Measurements from ENCODE around the gene OR52N2. TPM values are rescaled to one million over a fixed set of nuclear protein-coding genes. Genes with fewer than 3 reads are reported as not detected.

Gene OR52N2
- not detected for total RNA-seq
- total RNA-seq (2013), result not detected
- total RNA-seq, result 0 to 0.46 (median 0) reads per million in 29 experiments

GRCh38 chr11:5808500-5809121 lies at the start of gene OR52N2:
Gene OR52N2, plus strand, starts transcription at chr11:5808924. Its CDS starts 11,412 bp downstream, at chr11:5820336.
- peak; percentile 29 to 85 (median 61) for DNase-seq
- CTCF ChIA-PET, result interaction anchor here (0.7 to 1.7 kb wide), 3 partner anchors 9 to 333 kb away, joined by 3 to 9 read pairs (median 5); partner anchors contain the start of gene TRIM5 (in 1 of the 2)
- Histone ChIP-seq H3K4me1 (ENCODE audit: control insufficient read depth in 1 of 2, extremely low read depth in 1 of 2, insufficient read depth in 2 of 2, low read length in 2 of 2) (peaks cover 0 to 10% of the 10 kb centered on the region in 2 experiments), H3K27ac (ENCODE audit: low read length) (no peak within 1 kb of the TSS), H3K36me3 (ENCODE audit: control insufficient read depth in 2 of 2, extremely low read depth in 1 of 2, insufficient read depth in 1 of 2, low read length in 1 of 2) (no peaks in the 10 kb centered on the region), H3K4me3 (ENCODE audit: control insufficient read depth in 1 of 2, extremely low read depth in 1 of 2, low read length in 1 of 2) (peak within 1 kb of the TSS; percentile 65 to 81), H3K9me3 (no peaks in the 10 kb centered on the region), H3K27me3 (replicated peaks in 1 of 2; ENCODE audit: control insufficient read depth in 2 of 2, extremely low read depth in 1 of 2, insufficient read depth in 2 of 2, low read length in 1 of 2) (peaks cover 0 to 13% of the 10 kb centered on the region in 2 experiments)
- POLR2A ChIA-PET, result no interaction called here
- H3K27ac Mint-ChIP-seq, result peak within 1 kb of the TSS in 1 of 2 donors; percentile 25
- peaks cover 4 to 7% (median 6%) of the 10 kb centered on the region in 3 donors for H3K9me3 Mint-ChIP-seq
- peaks cover 18 to 26% of the 10 kb centered on the region in 2 donors for H3K27me3 Mint-ChIP-seq
- 6% methylated on average over 17 of the region's 24 CpGs for WGBS (ENCODE audit: insufficient coverage)
- no peaks in the 10 kb centered on the region for H3K36me3 Mint-ChIP-seq
- H3K4me3 Mint-ChIP-seq, result peak within 1 kb of the TSS; percentile 85 to 87 (median 86)
- peaks cover 9 to 11% (median 11%) of the 10 kb centered on the region in 3 donors for H3K4me1 Mint-ChIP-seq
- peak; percentile 72 to 87 (median 80) for ATAC-seq (replicated peaks in 1 of 4)

- POLR2A ChIA-PET, result no interaction called here
- Mint-ChIP-seq H3K27me3 (peaks cover 0 to 7% of the 10 kb centered on the region in 2 donors), H3K27ac (no peak overlapping the region), H3K9me3 (no peaks in the 10 kb centered on the region), H3K4me3 (no peak overlapping the region), H3K4me1 (no peaks in the 10 kb centered on the region), H3K36me3 (no peaks in the 10 kb centered on the region)
- Histone ChIP-seq H3K36me3 (ENCODE audit: control insufficient read depth in 2 of 2, extremely low read depth in 1 of 2, insufficient read depth in 1 of 2, low read length in 1 of 2) (no peaks in the 10 kb centered on the region), H3K9me3 (no peaks in the 10 kb centered on the region), H3K4me3 (ENCODE audit: control insufficient read depth in 1 of 2, extremely low read depth in 1 of 2, low read length in 1 of 2) (no peak overlapping the region), H3K4me1 (ENCODE audit: control insufficient read depth in 1 of 2, extremely low read depth in 1 of 2, insufficient read depth in 2 of 2, low read length in 2 of 2) (no peaks in the 10 kb centered on the region), H3K27ac (ENCODE audit: low read length) (no peak overlapping the region), H3K27me3 (replicated peaks in 1 of 2; ENCODE audit: control insufficient read depth in 2 of 2, extremely low read depth in 1 of 2, insufficient read depth in 2 of 2, low read length in 1 of 2) (no peaks in the 10 kb centered on the region)
- CTCF ChIA-PET, result no interaction called here
- 43% methylated on average over 1 of the region's 1 CpG for WGBS (ENCODE audit: insufficient coverage)
- ATAC-seq (replicated peaks in 1 of 4), result no peak
- DNase-seq, result no peak
These were observed 41.7 kb upstream of the OR52N2 start for GRCh38 chr11:5767056-5767455.

DNA sequence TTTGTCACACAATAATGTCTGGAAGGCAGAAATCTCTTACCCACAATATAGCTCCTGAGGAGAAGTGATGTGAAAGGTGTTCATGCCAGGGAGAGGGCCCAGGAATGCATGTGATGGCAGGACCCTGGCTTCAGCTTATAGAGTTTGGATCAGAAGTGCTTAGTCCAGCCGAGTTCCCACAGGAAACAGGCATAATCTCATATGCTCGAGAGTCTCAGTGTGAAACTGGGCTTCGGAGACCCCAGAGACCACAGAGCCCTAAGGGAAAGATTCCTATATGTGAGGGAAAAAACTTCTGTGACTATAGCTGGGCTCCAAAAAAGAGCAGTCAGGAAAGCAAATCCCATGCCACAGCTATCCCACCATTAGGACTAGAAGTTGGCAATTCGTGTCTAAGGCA lies 25.5 kb upstream of the OR52N2 start, which contains the start of gene OR52N5:
TSS of gene OR52N5 (minus strand) at position 101 of the 400 bp plus-strand sequence. CDS start 4,721 bp downstream, outside the sequence.
- Mint-ChIP-seq H3K27me3 (peaks cover 6 to 25% of the 10 kb centered on the region in 2 donors), H3K27ac (no peak within 1 kb of the TSS), H3K4me3 (no peak within 1 kb of the TSS), H3K36me3 (no peaks in the 10 kb centered on the region), H3K4me1 (peaks cover 5 to 8% (median 5%) of the 10 kb centered on the region in 3 donors), H3K9me3 (no peaks in the 10 kb centered on the region)
- no peaks in the 10 kb centered on the region for H3K9me3 ChIP-seq
- ChIA-PET CTCF (no interaction called here), POLR2A (interaction anchor here in 1 of 2 donors (0.6 kb wide), 1 partner anchor 9 kb away, joined by 4 read pairs; no protein-coding TSS in a partner anchor)
- DNase-seq (no peak), ATAC-seq (replicated peaks in 1 of 4) (no peak)
- no peaks in the 10 kb centered on the region for H3K36me3 ChIP-seq (ENCODE audit: control insufficient read depth in 2 of 2, extremely low read depth in 1 of 2, insufficient read depth in 1 of 2, low read length in 1 of 2)
- no peak within 1 kb of the TSS for H3K4me3 ChIP-seq (ENCODE audit: control insufficient read depth in 1 of 2, extremely low read depth in 1 of 2, low read length in 1 of 2)
- no peaks in the 10 kb centered on the region for H3K27me3 ChIP-seq (replicated peaks in 1 of 2; ENCODE audit: control insufficient read depth in 2 of 2, extremely low read depth in 1 of 2, insufficient read depth in 2 of 2, low read length in 1 of 2)
- H3K4me1 ChIP-seq (ENCODE audit: control insufficient read depth in 1 of 2, extremely low read depth in 1 of 2, insufficient read depth in 2 of 2, low read length in 2 of 2), result no peaks in the 10 kb centered on the region
- 14% methylated on average over 2 of the region's 4 CpGs for WGBS (ENCODE audit: insufficient coverage)
- no peak within 1 kb of the TSS for H3K27ac ChIP-seq (ENCODE audit: low read length)

DNA sequence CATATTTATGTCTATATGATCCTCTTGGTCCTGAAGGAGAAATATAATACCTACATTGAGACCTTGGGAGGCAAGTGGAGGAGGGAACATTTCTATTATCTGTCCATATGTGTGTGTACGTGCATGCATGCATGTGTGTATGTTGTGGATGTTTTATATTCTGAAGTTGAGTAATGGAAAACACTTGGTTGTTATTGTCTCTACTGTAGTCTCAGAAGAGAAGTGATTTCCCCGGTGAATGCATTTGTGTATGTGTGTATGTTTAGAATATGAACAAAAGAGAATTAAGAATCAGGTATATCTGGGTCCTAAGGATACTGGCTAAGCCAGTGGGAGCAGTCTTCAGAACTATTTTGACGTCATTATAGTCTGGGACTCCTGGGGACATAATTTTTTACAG lies 17.6 kb upstream of the OR52N2 start, which contains the start of gene OR52N1:
TSS of gene OR52N1 (minus strand) at position 101 of the 400 bp plus-strand sequence. CDS start 2,449 bp downstream, outside the sequence.
- Mint-ChIP-seq H3K36me3 (no peaks in the 10 kb centered on the region), H3K27ac (no peak within 1 kb of the TSS), H3K27me3 (peaks cover 9 to 22% of the 10 kb centered on the region in 2 donors), H3K9me3 (no peaks in the 10 kb centered on the region), H3K4me1 (no peaks in the 10 kb centered on the region), H3K4me3 (no peak within 1 kb of the TSS)
- ChIA-PET POLR2A (no interaction called here), CTCF (no interaction called here)
- DNase-seq (no peak), ATAC-seq (replicated peaks in 1 of 4) (no peak)
- H3K4me1 ChIP-seq (ENCODE audit: control insufficient read depth in 1 of 2, extremely low read depth in 1 of 2, insufficient read depth in 2 of 2, low read length in 2 of 2), result no peaks in the 10 kb centered on the region
- peaks cover 0 to 3% of the 10 kb centered on the region in 2 experiments for H3K27me3 ChIP-seq (replicated peaks in 1 of 2; ENCODE audit: control insufficient read depth in 2 of 2, extremely low read depth in 1 of 2, insufficient read depth in 2 of 2, low read length in 1 of 2)
- H3K36me3 ChIP-seq (ENCODE audit: control insufficient read depth in 2 of 2, extremely low read depth in 1 of 2, insufficient read depth in 1 of 2, low read length in 1 of 2), result no peaks in the 10 kb centered on the region
- WGBS (ENCODE audit: insufficient coverage), result 83% methylated on average over 2 of the region's 3 CpGs
- H3K9me3 ChIP-seq, result no peaks in the 10 kb centered on the region
- no peak within 1 kb of the TSS for H3K4me3 ChIP-seq (ENCODE audit: control insufficient read depth in 1 of 2, extremely low read depth in 1 of 2, low read length in 1 of 2)
- H3K27ac ChIP-seq (ENCODE audit: low read length), result no peak within 1 kb of the TSS

DNA sequence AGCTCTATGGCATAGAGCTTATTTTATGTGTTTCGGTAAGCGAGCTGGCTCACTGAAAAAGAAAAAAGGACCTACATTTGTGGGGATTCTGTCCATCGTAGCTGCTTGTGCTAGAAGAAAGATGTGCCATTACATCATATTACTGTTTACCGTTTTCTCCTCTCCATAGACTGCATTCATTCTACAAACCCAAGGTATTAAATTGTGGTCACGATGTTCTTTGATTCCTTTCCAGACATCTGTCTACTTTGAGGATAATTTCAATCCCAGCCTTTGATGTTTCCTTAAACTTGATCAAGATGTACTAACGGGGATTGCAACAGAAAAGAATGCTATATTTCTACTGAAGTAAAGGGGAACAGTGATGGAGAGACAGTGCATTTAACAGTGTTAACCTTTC lies 12.2 kb upstream of the OR52N2 start:
- POLR2A ChIA-PET, result no interaction called here
- no peak overlapping the region for H3K4me3 ChIP-seq (ENCODE audit: control insufficient read depth in 1 of 2, extremely low read depth in 1 of 2, low read length in 1 of 2)
- Mint-ChIP-seq H3K36me3 (no peaks in the 10 kb centered on the region), H3K4me1 (no peaks in the 10 kb centered on the region), H3K4me3 (no peak overlapping the region), H3K27ac (no peak overlapping the region), H3K27me3 (peaks cover 30% of the 10 kb centered on the region in 2 donors), H3K9me3 (no peaks in the 10 kb centered on the region)
- H3K27ac ChIP-seq (ENCODE audit: low read length), result no peak overlapping the region
- no peak for ATAC-seq (replicated peaks in 1 of 4)
- H3K36me3 ChIP-seq (ENCODE audit: control insufficient read depth in 2 of 2, extremely low read depth in 1 of 2, insufficient read depth in 1 of 2, low read length in 1 of 2), result no peaks in the 10 kb centered on the region
- H3K4me1 ChIP-seq (ENCODE audit: control insufficient read depth in 1 of 2, extremely low read depth in 1 of 2, insufficient read depth in 2 of 2, low read length in 2 of 2), result no peaks in the 10 kb centered on the region
- CTCF ChIA-PET, result no interaction called here
- H3K27me3 ChIP-seq (replicated peaks in 1 of 2; ENCODE audit: control insufficient read depth in 2 of 2, extremely low read depth in 1 of 2, insufficient read depth in 2 of 2, low read length in 1 of 2), result peaks cover 0 to 3% of the 10 kb centered on the region in 2 experiments
- DNase-seq, result no peak
- no CpG with 5 or more reads among the region's 6 CpGs for WGBS (ENCODE audit: insufficient coverage)
- no peaks in the 10 kb centered on the region for H3K9me3 ChIP-seq

DNA sequence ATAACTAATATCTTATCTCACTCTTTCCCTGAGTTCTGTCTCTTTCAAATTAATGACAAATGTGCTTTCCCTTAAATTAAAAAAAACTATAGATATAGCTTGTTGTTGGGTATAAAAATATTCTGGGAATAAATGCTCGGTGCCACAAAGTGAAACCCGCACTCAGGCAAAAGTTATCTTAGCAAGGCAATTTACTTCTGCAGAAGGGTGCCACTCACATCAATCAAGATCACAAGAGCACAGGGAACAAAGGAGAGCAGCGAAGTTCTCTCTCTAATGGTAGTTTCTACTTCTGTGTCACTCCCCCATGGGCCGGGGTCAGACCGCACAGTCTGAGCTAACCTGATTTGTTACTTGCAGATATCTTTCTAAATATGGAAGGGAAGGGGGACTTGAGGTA lies 4.7 kb upstream of the OR52N2 start:
- H3K9me3 ChIP-seq, result no peaks in the 10 kb centered on the region
- H3K36me3 Mint-ChIP-seq, result no peaks in the 10 kb centered on the region
- peaks cover 17 to 25% of the 10 kb centered on the region in 2 donors for H3K27me3 Mint-ChIP-seq
- ChIA-PET POLR2A (no interaction called here), CTCF (interaction anchor here in 1 of 2 donors (1.3 kb wide), 1 partner anchor 202 kb away, joined by 3 read pairs; no protein-coding TSS in a partner anchor)
- H3K27ac Mint-ChIP-seq, result no peak overlapping the region
- peaks cover 8 to 14% (median 12%) of the 10 kb centered on the region in 3 donors for H3K9me3 Mint-ChIP-seq
- H3K4me1 Mint-ChIP-seq, result peaks cover 4 to 8% (median 7%) of the 10 kb centered on the region in 3 donors
- no peaks in the 10 kb centered on the region for H3K36me3 ChIP-seq (ENCODE audit: control insufficient read depth in 2 of 2, extremely low read depth in 1 of 2, insufficient read depth in 1 of 2, low read length in 1 of 2)
- no peak overlapping the region for H3K4me3 ChIP-seq (ENCODE audit: control insufficient read depth in 1 of 2, extremely low read depth in 1 of 2, low read length in 1 of 2)
- peaks cover 0 to 10% of the 10 kb centered on the region in 2 experiments for H3K27me3 ChIP-seq (replicated peaks in 1 of 2; ENCODE audit: control insufficient read depth in 2 of 2, extremely low read depth in 1 of 2, insufficient read depth in 2 of 2, low read length in 1 of 2)
- ATAC-seq (replicated peaks in 1 of 4) (no peak), DNase-seq (no peak)
- H3K4me1 ChIP-seq (ENCODE audit: control insufficient read depth in 1 of 2, extremely low read depth in 1 of 2, insufficient read depth in 2 of 2, low read length in 2 of 2), result peaks cover 0 to 7% of the 10 kb centered on the region in 2 experiments
- no peak overlapping the region for H3K27ac ChIP-seq (ENCODE audit: low read length)
- 88% methylated on average over 4 of the region's 5 CpGs for WGBS (ENCODE audit: insufficient coverage)
- no peak overlapping the region for H3K4me3 Mint-ChIP-seq
